Large intestine (tissue), 3 donors: ENCODE measurements around the gene APP. TPM values are rescaled to one million over a fixed set of nuclear protein-coding genes. Genes with fewer than 3 reads are reported as not detected.

ENCODE experiments used
- DNase-seq, 2 donors: peaks; one replicate each; pipeline versions ENCODE4 v3.0.0 to v3.0.0-alpha.2; 2013
- H3K27ac ChIP-seq: one replicate; pipeline ENCODE4 v1.5.1; 2013; ENCODE audit warnings: low read length
- H3K27me3 ChIP-seq: 2 replicates; pipeline ENCODE4 v1.6.1; 2013; ENCODE audit warnings: low read length; ENCODE audit not compliant: control insufficient read depth, insufficient read depth
- H3K36me3 ChIP-seq: 2 replicates; pipeline ENCODE4 v1.6.1; 2013; ENCODE audit warnings: low read length; ENCODE audit not compliant: control insufficient read depth, insufficient read depth
- H3K4me1 ChIP-seq: one replicate; pipeline ENCODE4 v1.6.1; 2013; ENCODE audit warnings: low read length; ENCODE audit not compliant: control insufficient read depth, insufficient read depth
- H3K4me3 ChIP-seq: one replicate; pipeline ENCODE4 v1.5.1; 2013; ENCODE audit warnings: low read length
- H3K9me3 ChIP-seq: one replicate; pipeline ENCODE4 v1.6.1; 2013; ENCODE audit warnings: mild to moderate bottlenecking, low read depth, low read length, moderate library complexity; ENCODE audit not compliant: control insufficient read depth
- WGBS: methylation state at CpG from one replicate; pipeline ENCODE4 v1.1.5; 2013; ENCODE audit warnings: low lambda C conversion rate; ENCODE audit not compliant: insufficient coverage; 5-methylcytosine and 5-hydroxymethylcytosine counted together
- polyA plus RNA-seq: library from polyadenylated mRNA; unstranded; fragments of 120-200 nt; gene quantifications from one replicate; pipeline ENCODE4 v1.2.1, GENCODE V29; 2013

Gene APP
- polyA plus RNA-seq, 1 donor = 265 TPM

- H3K9me3 ChIP-seq = no peaks in the 10 kb centered on the region
- no peak overlapping the region for H3K27ac ChIP-seq
- no peaks in the 10 kb centered on the region for H3K4me1 ChIP-seq
- no peak overlapping the region for H3K4me3 ChIP-seq
- WGBS = 70% methylated on average over 3 of the region's 5 CpGs
- no peak for DNase-seq
- no peaks in the 10 kb centered on the region for H3K27me3 ChIP-seq
- peaks cover 10% of the 10 kb centered on the region for H3K36me3 ChIP-seq
Measured at GRCh38 chr21:26055841-26056264, 114.7 kb downstream of the APP start.

- 0% methylated on average over 1 of the region's 2 CpGs for WGBS
- Histone ChIP-seq H3K36me3 (peaks cover 19% of the 10 kb centered on the region), H3K4me1 (no peaks in the 10 kb centered on the region), H3K4me3 (no peak overlapping the region), H3K9me3 (no peaks in the 10 kb centered on the region), H3K27me3 (no peaks in the 10 kb centered on the region), H3K27ac (no peak overlapping the region)
- DNase-seq = no peak
Measured at GRCh38 chr21:26055010-26055409, 115.6 kb downstream of the APP start.

GRCh38 chr21:26052057-26052456 is 118.5 kb downstream of the APP start:
- H3K27me3 ChIP-seq = no peaks in the 10 kb centered on the region
- no peaks in the 10 kb centered on the region for H3K4me1 ChIP-seq
- H3K4me3 ChIP-seq = no peak overlapping the region
- H3K9me3 ChIP-seq = no peaks in the 10 kb centered on the region
- no peak overlapping the region for H3K27ac ChIP-seq
- peaks cover 31% of the 10 kb centered on the region for H3K36me3 ChIP-seq
- no CpG with 5 or more reads among the region's 2 CpGs for WGBS
- no peak for DNase-seq

- Histone ChIP-seq H3K4me1 (no peaks in the 10 kb centered on the region), H3K9me3 (no peaks in the 10 kb centered on the region), H3K4me3 (no peak overlapping the region), H3K36me3 (peaks cover 34% of the 10 kb centered on the region), H3K27me3 (no peaks in the 10 kb centered on the region), H3K27ac (no peak overlapping the region)
- no CpG with 5 or more reads among the region's 6 CpGs for WGBS
- no peak for DNase-seq
Measured at GRCh38 chr21:26050857-26051256, 119.7 kb downstream of the APP start.

GRCh38 chr21:26049803-26050202 is 120.8 kb downstream of the APP start:
- WGBS = 83% methylated on average over 1 of the region's 1 CpG
- H3K9me3 ChIP-seq = no peaks in the 10 kb centered on the region
- H3K4me3 ChIP-seq = no peak overlapping the region
- no peak for DNase-seq
- H3K27ac ChIP-seq = no peak overlapping the region
- no peaks in the 10 kb centered on the region for H3K4me1 ChIP-seq
- no peaks in the 10 kb centered on the region for H3K27me3 ChIP-seq
- H3K36me3 ChIP-seq = peaks cover 37% of the 10 kb centered on the region

GRCh38 chr21:26047279-26047967 is 123.1 kb downstream of the APP start:
- H3K36me3 ChIP-seq = peaks cover 33% of the 10 kb centered on the region
- WGBS = 100% methylated on average over 2 of the region's 7 CpGs

GRCh38 chr21:26043891-26044290 is 126.7 kb downstream of the APP start:
- peaks cover 10% of the 10 kb centered on the region for H3K36me3 ChIP-seq
- H3K4me1 ChIP-seq = no peaks in the 10 kb centered on the region
- H3K4me3 ChIP-seq = no peak overlapping the region
- no peaks in the 10 kb centered on the region for H3K27me3 ChIP-seq
- H3K27ac ChIP-seq = no peak overlapping the region
- WGBS = 100% methylated on average over 1 of the region's 3 CpGs
- DNase-seq = no peak
- H3K9me3 ChIP-seq = no peaks in the 10 kb centered on the region

More at GRCh38 chr21:26047279-26047967, 123.1 kb downstream of the APP start:
- no peak for DNase-seq
- Histone ChIP-seq H3K9me3 (no peaks in the 10 kb centered on the region), H3K4me3 (no peak overlapping the region), H3K27me3 (no peaks in the 10 kb centered on the region), H3K27ac (no peak overlapping the region), H3K4me1 (no peaks in the 10 kb centered on the region)

- H3K4me3 ChIP-seq = no peak overlapping the region
- H3K4me1 ChIP-seq = no peaks in the 10 kb centered on the region
- WGBS = no CpG with 5 or more reads among the region's 3 CpGs
- no peaks in the 10 kb centered on the region for H3K9me3 ChIP-seq
- DNase-seq = no peak
- H3K36me3 ChIP-seq = peaks cover 7% of the 10 kb centered on the region
- no peak overlapping the region for H3K27ac ChIP-seq
- H3K27me3 ChIP-seq = no peaks in the 10 kb centered on the region
Measured at GRCh38 chr21:26042181-26042876, 128.2 kb downstream of the APP start.

- no peaks in the 10 kb centered on the region for H3K9me3 ChIP-seq
- no peak for DNase-seq
- no peak overlapping the region for H3K4me3 ChIP-seq
- no peak overlapping the region for H3K27ac ChIP-seq
- H3K36me3 ChIP-seq = peaks cover 6% of the 10 kb centered on the region
- H3K4me1 ChIP-seq = no peaks in the 10 kb centered on the region
- WGBS = 83% methylated on average over 2 of the region's 3 CpGs
- H3K27me3 ChIP-seq = no peaks in the 10 kb centered on the region
Measured at GRCh38 chr21:26041431-26042180, 129.0 kb downstream of the APP start.

- Histone ChIP-seq H3K4me1 (no peaks in the 10 kb centered on the region), H3K36me3 (peaks cover 13% of the 10 kb centered on the region), H3K4me3 (no peak overlapping the region), H3K27me3 (no peaks in the 10 kb centered on the region), H3K27ac (no peak overlapping the region), H3K9me3 (no peaks in the 10 kb centered on the region)
- WGBS = 100% methylated on average over 1 of the region's 4 CpGs
- DNase-seq = no peak
Measured at GRCh38 chr21:26036916-26037315, 133.7 kb downstream of the APP start.
